HEK293 (cell line): ENCODE data around the gene MYO1D.

ENCODE experiments used
- BCL11A ChIP-seq: fragments of 450-650 bp; formaldehyde crosslinking; IDR thresholded peaks from 2 replicates; pipeline ENCODE4 v1.5.1; 2016; ENCODE audit warnings: low read depth, missing biosample characterization, missing genetic modification characterization
- ZBTB21 ChIP-seq: fragments of 450-650 bp; formaldehyde crosslinking; IDR thresholded peaks from 2 replicates; pipeline ENCODE4 v1.5.1; 2017; ENCODE audit warnings: missing biosample characterization, missing genetic modification characterization

GRCh38 chr17:32477220-32477619 is 399.7 kb downstream of the MYO1D start:
- TF ChIP-seq BCL11A (tag by site-specific recombination) (no peak), ZBTB21 (tag by site-specific recombination) (no peak)
